Sigmoid colon (tissue), 7 donors: ENCODE data around the gene FHOD3. TPM values are rescaled to one million over a fixed set of nuclear protein-coding genes. Genes with fewer than 3 reads are reported as not detected.

Source experiments
- DNase-seq: peaks from one replicate; pipeline ENCODE4 v3.0.0-alpha.2; 2019
- H3K27ac ChIP-seq, 4 donors: fragments of 200-600 bp; sonication (generic); one replicate each; pipeline ENCODE4 v1.5.1; 2016 to 2019; ENCODE audit warnings: mild to moderate bottlenecking in 1 of 4
- H3K27me3 ChIP-seq, 3 donors: fragments of 200-600 bp; sonication (generic); one replicate each; pipeline ENCODE4 v1.5.1; 2019; ENCODE audit warnings: mild to moderate bottlenecking in 1 of 3
- H3K36me3 ChIP-seq, 4 donors: fragments of 200-600 bp; sonication (generic); one replicate each; pipeline ENCODE4 v1.5.1; 2016 to 2019
- H3K4me1 ChIP-seq, 4 donors: fragments of 200-600 bp; sonication (generic); one replicate each; pipeline ENCODE4 v1.5.1; 2017 to 2019
- H3K4me3 ChIP-seq, 4 donors: fragments of 200-600 bp; sonication (generic); one replicate each; pipeline ENCODE4 v1.5.1; 2017 to 2019; ENCODE audit warnings: mild to moderate bottlenecking in 2 of 4, moderate library complexity in 1 of 4
- H3K9me3 ChIP-seq, 4 donors: fragments of 200-600 bp in 3 of 4; sonication (generic) in 3 of 4; one replicate each; pipeline versions ENCODE4 v1.5.1 to v1.6.1; 2013 to 2019
- CTCF ChIP-seq, 4 experiments: fragments of 450-650 bp in 3 of 4; fragments of 200-600 bp in 1 of 4; IDR thresholded peaks; one replicate each; pipeline ENCODE4 v1.5.1; 2016 to 2019; ENCODE audit warnings: antibody characterized with exemption in 4 of 4, mild to moderate bottlenecking in 3 of 4, moderate library complexity in 2 of 4
- EP300 ChIP-seq, 4 donors: sonication (generic); formaldehyde crosslinking; IDR thresholded peaks; one replicate each; pipeline ENCODE4 v1.6.1; 2017; ENCODE audit warnings: antibody characterized with exemption in 4 of 4
- POLR2A ChIP-seq, 2 donors: fragments of 450-650 bp; IDR thresholded peaks; one replicate each; pipeline ENCODE4 v1.6.1; 2016; ENCODE audit warnings: antibody characterized with exemption in 2 of 2, mild to moderate bottlenecking in 2 of 2, moderate library complexity in 2 of 2
- POLR2AphosphoS5 ChIP-seq, 4 donors: sonication (generic); formaldehyde crosslinking; IDR thresholded peaks; one replicate each; pipeline ENCODE4 v1.6.1; 2017; ENCODE audit warnings: antibody characterized with exemption in 4 of 4
- WGBS, 2 donors: extraction: QIAGEN DNeasy Blood & Tissue Kit; methylation state at CpG; one replicate each; pipeline ENCODE4 v1.1.7; 2013; 5-methylcytosine and 5-hydroxymethylcytosine counted together
- intact Hi-C: fragments of 100-400 bp; cut with DNase I; formaldehyde crosslinking; loops from one replicate; pipeline ENCODE4 v1.15.1; 2023
- polyA plus RNA-seq, 3 donors: library from polyadenylated mRNA; stranded (reverse); fragments of 200-250 nt; gene quantifications; one replicate each; pipeline ENCODE4 v1.2.3, GENCODE V29; 2013
- total RNA-seq, 4 donors: library from RNA; depleted of rRNA; stranded (reverse); fragments of >200 nt; gene quantifications; one replicate each; pipeline ENCODE4 v1.1.0, GENCODE V29; 2016
- donor health status: healthy with polysubstance abuse.
- donor health status: Bipolar disorder and iron deficiency.
- donor health status: healthy.

Gene FHOD3
- total and polyA plus RNA-seq, 7 donors, result 1.2 to 24.9 (median 9.5) TPM

DNA sequence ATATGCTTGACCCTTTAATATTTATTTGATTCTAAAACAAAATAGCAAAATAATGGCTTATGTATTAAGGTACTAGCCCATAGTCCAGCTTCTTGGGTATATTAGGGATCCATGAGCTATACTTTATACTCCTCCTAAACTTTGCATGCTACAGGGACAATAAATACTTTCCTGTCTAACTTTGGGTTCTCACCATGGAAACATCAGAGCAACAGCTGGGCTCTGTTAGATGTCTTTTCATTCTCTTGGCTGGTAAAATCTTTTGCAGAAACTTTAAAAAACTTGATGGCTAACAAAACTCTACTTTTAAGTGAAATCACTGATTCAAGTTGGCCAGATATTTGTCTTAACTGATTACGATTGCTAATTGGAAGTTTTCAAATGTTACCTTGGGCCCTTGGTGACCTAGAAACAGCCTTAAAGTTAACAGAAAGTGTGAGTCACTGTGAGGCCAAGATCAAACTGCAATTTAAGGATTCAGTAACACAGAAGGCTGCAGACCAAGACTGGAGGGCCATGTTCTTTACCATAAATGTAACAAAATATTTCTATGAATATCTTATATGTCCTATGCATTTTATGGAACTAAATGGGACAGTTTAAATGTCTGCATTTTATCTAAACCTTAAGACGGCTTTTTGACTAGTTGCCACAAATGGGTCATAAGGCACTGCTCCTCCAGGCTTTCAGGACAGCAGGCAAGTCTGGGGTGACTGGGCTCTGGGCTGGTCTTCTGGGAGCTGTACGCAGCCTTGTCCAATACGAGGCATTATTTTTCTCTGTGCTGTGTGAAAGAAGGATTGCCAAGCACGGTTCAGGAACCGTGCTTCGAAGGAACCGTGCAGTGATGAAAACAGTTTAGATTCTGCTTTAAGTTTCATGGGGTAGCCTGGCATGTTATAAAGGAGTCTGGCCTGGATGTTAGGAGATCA, 342.8 kb downstream of the FHOD3 start:
- H3K27ac ChIP-seq, result peak overlapping the region; percentile 6 to 60 (median 40)
- H3K9me3 ChIP-seq, result no peaks in the 10 kb centered on the region
- DNase-seq, result no peak
- intact Hi-C loops, result no loop called here
- no peaks in the 10 kb centered on the region for H3K27me3 ChIP-seq
- WGBS, 2 donors, result 83 to 92% methylated on average over 8 of the region's 8 CpGs
- H3K36me3 ChIP-seq, result no peaks in the 10 kb centered on the region
- H3K4me1 ChIP-seq, result peaks cover 0 to 20% (median 16%) of the 10 kb centered on the region in 4 donors
- no peak overlapping the region for H3K4me3 ChIP-seq
- TF ChIP-seq POLR2AphosphoS5 (IDR thresholded peaks at IDR 0.05) (no peak), POLR2A (IDR thresholded peaks at IDR 0.05) (no peak), CTCF (IDR thresholded peaks at IDR 0.05) (no peak), EP300 (IDR thresholded peaks at IDR 0.05) (no peak)

DNA sequence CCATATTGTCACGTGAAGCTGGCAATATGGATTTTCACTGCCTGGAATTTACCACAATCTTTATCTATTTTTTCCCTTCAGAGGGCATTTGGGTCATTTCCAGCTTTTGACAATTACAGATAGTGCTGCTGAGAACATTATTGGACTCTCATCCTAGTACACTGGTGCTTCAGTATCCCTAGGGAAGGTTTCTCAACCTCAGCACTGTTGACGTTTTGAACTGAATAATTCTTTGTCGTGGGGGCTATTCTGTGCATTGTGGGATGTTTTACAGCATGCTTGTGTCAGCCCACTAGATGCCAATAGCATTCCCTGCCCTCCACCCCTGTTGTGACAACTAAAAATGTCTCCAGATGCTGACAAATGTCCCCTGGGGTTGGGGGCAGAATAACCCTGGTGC, 345.5 kb downstream of the FHOD3 start:
- 84 to 89% methylated on average over 3 of the region's 3 CpGs for WGBS, 2 donors
- Histone ChIP-seq H3K9me3 (no peaks in the 10 kb centered on the region), H3K27me3 (no peaks in the 10 kb centered on the region), H3K27ac (no peak overlapping the region), H3K4me3 (no peak overlapping the region), H3K4me1 (peaks cover 0 to 20% (median 16%) of the 10 kb centered on the region in 4 donors), H3K36me3 (no peaks in the 10 kb centered on the region)
- no peak for DNase-seq
- TF ChIP-seq POLR2A (IDR thresholded peaks at IDR 0.05) (no peak), POLR2AphosphoS5 (IDR thresholded peaks at IDR 0.05) (no peak), EP300 (IDR thresholded peaks at IDR 0.05) (no peak), CTCF (IDR thresholded peaks at IDR 0.05) (no peak)
- intact Hi-C loops, result no loop called here

DNA sequence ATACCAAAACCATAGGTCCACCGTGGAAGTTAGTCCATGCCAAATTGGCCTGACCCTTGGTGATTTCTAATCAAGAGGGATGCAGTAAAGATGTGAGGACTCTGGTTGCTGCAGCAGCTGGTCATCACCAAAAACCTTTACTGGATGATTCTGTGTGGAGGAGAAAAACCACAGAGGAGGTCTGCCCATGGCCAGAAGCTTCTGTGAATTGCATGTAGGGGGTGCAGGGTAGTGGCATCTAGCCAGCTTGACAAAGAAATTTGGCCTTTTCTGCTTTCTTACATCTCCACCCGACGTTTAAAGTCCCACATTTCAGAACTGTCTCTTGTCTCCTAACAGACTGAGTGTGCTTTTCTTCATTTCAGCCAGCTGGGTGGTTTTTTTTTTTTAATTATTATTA, 351.3 kb downstream of the FHOD3 start:
- 89 to 96% methylated on average over 3 of the region's 3 CpGs for WGBS, 2 donors
- Histone ChIP-seq H3K9me3 (no peaks in the 10 kb centered on the region), H3K4me1 (no peaks in the 10 kb centered on the region), H3K36me3 (no peaks in the 10 kb centered on the region), H3K4me3 (no peak overlapping the region), H3K27ac (no peak overlapping the region), H3K27me3 (no peaks in the 10 kb centered on the region)
- intact Hi-C loops, result no loop called here
- DNase-seq, result no peak
- TF ChIP-seq EP300 (IDR thresholded peaks at IDR 0.05), result no peak

DNA sequence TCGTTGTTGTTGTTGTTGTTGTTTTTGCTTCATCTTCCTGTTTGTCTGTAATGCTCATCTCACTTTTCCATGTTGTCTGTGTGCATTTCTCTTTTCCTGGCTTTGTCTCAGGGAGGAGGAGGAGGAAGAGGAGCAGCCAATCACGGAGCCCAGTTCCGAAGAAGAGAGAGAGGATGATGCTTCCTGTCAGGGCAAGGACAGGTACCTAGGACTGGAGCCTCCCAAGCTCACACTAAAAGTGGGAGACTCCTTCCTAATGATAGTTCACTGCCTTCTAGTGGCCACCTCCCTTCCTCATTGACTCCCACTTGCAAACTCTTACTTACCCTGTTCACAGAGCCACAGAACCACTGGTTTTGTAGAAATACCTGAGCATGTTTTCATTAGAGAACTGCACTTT, 351.7 kb downstream of the FHOD3 start:
- no peak for DNase-seq
- no peak for TF ChIP-seq POLR2A (IDR thresholded peaks at IDR 0.05)
- no peak for TF ChIP-seq CTCF (IDR thresholded peaks at IDR 0.05)
- TF ChIP-seq EP300 (IDR thresholded peaks at IDR 0.05), result no peak
- TF ChIP-seq POLR2AphosphoS5 (IDR thresholded peaks at IDR 0.05), result no peak
- H3K36me3 ChIP-seq, result no peaks in the 10 kb centered on the region
- no peaks in the 10 kb centered on the region for H3K4me1 ChIP-seq
- H3K9me3 ChIP-seq, result no peaks in the 10 kb centered on the region
- intact Hi-C loops, result no loop called here
- no peak overlapping the region for H3K4me3 ChIP-seq
- no peaks in the 10 kb centered on the region for H3K27me3 ChIP-seq
- WGBS, 2 donors, result 89 to 92% methylated on average over 3 of the region's 3 CpGs
- H3K27ac ChIP-seq, result no peak overlapping the region

GRCh38 chr18:36650266-36650665, 352.8 kb downstream of the FHOD3 start:
- Histone ChIP-seq H3K4me1 (no peaks in the 10 kb centered on the region), H3K27ac (no peak overlapping the region), H3K9me3 (no peaks in the 10 kb centered on the region), H3K27me3 (no peaks in the 10 kb centered on the region), H3K36me3 (no peaks in the 10 kb centered on the region), H3K4me3 (no peak overlapping the region)
- TF ChIP-seq POLR2AphosphoS5 (IDR thresholded peaks at IDR 0.05) (no peak), EP300 (IDR thresholded peaks at IDR 0.05) (no peak), CTCF (IDR thresholded peaks at IDR 0.05) (no peak), POLR2A (IDR thresholded peaks at IDR 0.05) (no peak)
- no peak for DNase-seq
- WGBS, 2 donors, result 87% methylated on average over 3 of the region's 3 CpGs
- intact Hi-C loops, result no loop called here
